ENCODE measurements around the gene RPL39L.

Gene RPL39L

DNA sequence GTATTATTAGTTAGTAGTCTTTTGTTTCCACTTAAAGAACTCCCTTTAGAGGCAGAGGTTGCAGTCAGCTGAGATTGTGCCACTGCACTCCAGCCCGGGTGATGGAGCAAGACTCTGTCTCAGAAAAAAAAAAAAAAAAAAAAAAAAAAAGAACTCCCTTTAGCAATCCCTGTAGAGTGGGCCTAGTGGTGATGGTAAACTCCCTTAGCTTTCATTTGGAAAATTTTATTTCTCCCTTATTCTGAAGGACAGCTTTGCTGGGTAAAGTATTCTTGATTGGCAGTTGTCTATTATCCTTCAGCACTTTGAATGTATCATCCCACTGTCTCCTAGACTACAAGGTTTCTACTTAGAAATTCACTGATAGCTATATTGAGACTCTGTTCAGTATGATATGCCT lies 46.0 kb downstream of the RPL39L start:
- no peak for DNase-seq (ENCODE audit: low read depth)

DNA sequence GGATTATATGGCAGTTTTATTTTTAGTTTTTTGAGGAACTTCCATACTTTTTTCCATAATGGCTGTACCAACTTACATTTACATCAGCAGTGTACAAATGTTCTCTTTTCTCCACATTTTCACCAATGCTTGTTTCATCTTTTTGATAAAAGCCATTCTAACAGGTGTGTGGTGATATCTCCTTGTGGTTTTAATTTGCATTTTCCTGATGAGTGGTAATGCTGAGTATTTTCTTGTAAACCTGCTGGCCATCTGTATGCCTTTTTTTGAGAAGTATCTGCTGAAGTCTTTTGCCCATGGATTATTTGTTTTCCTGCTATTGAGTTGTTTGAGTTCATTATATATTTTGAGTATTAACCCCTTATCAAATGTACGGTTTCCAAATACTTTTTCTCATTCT lies 50.6 kb downstream of the RPL39L start:
- DNase-seq (ENCODE audit: low read depth): no peak

DNA sequence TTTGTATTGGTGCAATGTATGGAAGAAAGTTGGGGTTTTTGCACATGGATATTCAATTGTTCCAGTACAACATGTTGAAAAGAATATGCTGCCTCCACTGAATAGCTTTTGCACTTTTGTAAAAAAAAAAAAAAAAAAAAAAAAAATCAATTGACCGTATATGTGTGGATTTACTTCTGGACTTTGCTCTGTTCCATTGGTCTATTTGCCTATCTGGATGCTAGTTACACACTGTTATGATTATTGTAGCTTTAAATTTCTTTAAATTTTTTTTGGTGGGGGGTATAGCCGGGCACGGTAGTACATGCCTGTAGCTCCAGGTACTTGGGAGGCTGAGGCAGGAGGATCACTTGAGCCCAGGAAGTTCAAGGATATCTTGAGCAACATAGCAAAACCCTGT lies 52.5 kb downstream of the RPL39L start:
- no peak for DNase-seq (ENCODE audit: low read depth)

DNA sequence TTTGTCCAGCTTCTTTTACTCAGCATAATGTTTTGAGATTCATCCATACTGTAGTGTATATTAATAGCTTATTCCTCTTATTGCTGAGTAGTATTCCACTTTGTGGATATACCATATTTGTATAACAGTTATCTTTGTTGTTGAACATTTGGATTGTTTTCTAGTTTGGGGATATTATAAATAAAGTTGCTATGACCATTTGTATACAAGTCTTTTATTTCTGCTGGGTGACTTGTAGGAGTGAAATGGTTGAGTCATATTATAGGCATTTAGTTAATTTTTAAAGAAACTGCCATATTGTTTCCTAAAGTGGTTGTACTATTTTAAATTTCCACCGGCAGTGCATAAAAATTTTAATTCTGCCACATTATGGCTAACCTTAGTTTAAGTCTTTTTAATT lies 53.4 kb downstream of the RPL39L start:
- no peak for DNase-seq (ENCODE audit: low read depth)

DNA sequence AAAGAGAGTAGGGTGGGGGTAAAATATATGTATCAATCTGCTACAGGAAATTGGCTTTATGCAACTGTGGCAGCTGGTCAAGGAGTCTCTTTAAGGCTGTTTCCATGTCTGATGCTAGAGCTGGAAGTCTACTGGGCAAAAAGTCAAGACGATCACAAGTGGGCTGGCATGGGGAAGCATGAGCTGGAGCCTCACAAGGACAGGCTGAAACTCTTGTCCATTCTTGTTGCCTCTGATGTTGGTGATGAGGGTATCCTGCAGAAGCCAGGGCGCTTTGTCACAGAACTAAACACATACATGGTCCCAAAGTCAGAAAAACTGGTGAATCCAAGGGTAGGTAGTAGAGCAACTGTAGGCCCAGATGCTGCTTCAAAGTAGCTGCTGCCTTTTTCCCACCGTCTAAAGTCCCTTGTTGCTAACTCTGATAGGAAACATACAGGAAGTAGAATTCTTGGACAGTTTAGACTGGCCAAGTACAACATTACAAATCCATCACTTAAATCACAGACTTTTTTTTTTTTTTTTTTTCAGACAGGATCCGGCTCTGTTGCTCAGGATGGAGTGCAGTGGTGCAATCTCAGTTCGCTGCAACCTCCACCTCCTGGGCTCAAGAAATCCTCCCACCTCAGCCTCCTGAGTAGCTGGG lies 54.2 kb downstream of the RPL39L start:
- no peak for DNase-seq (ENCODE audit: low read depth)

DNA sequence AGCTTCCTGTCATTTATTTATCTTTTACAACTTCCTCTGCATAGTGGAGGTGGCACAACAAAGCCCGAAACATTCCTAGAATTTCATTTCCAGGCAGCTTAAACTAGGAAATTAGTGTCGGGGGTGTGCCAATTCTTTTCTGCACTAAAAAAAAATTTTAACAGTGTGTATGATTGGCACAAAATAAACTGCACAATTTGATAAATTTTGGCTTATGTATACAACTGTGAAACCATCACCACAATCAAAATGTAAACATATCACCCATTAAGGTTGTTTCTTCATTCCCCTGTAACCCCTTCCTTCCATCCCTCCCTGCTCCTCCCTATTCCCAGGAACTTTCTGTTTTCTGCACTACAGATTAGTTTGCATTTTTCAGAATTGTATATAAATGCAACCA lies 54.7 kb downstream of the RPL39L start:
- DNase-seq (ENCODE audit: low read depth): no peak

DNA sequence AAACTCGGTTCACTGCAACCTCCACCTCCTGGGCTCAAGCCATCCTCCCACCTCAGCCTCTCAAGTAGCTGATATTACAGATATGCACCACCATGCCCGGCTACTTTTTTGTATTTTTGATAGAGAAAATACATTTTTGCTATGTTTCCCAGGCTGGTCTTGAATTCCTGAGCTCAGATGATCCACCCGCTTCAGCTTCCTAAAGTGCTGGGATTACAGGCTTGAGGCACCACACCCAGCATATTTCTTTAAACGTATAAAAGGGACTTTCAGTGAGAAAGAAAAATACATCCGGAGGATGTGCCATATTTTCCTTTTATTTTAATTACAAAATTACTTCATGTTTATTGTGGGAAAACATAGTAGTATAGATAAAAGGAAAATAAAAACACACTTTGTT lies 55.2 kb downstream of the RPL39L start:
- DNase-seq (ENCODE audit: low read depth): no peak

DNA sequence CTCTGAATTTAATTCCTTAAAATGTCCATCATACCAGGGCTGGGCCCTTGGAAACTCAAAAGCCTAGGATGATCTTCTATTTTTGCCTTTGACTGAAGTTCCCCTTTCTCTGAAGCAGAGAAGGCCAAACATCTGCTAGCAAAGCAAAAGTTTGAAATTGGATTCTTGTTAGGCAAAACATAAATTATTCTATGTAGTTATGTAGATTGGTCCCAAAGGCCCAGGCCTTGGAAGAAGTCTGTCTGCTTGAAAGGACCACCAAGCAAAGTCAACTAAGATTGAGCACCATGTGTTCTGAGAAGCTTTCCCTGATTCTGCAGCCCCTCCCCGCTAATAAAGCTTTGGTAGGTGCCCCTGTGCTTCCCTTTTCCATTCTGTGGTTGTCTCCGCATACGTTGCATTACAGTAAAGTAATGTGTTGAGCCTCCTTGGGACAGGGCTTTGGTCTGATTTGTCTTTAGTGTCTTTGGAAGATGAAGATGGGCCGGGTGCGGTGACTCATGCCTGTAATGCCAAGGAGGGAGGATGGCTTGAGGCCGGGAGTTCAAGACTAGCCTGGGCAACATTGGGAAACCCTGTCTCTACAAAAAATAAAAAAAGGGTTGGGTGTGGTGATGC lies 56.4 kb downstream of the RPL39L start:
- DNase-seq (ENCODE audit: low read depth): no peak

DNA sequence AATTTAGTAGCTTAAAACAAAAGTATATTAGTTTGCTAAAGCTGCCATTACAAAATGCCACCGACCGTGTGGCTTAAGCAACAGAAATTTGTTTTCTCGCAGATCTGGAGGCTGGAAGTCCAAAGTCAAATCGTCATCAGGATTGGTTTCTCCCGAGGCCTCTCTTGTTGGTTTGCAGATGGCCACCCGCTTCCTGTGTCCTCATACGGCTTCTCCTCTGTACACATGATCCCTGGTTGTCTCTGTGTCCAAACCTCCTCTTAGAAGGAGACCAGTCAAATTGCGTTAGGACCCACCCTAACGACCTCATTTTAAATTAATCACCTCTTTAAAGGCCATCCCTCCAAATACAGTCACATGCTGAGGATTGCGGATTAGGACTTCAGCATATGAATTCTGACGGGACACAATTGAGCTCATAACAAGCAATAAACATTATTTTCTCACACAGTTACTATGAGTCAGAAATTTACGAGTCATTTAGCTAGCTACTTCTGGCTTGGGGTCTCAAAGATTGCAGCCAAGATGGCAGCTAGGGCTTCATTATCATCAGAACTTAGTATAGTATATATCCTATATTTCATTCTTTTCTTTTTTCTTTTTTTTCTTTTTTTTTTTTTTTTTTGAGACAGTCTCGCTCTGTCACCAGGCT lies 58.4 kb downstream of the RPL39L start:
- no peak for DNase-seq (ENCODE audit: low read depth)

DNA sequence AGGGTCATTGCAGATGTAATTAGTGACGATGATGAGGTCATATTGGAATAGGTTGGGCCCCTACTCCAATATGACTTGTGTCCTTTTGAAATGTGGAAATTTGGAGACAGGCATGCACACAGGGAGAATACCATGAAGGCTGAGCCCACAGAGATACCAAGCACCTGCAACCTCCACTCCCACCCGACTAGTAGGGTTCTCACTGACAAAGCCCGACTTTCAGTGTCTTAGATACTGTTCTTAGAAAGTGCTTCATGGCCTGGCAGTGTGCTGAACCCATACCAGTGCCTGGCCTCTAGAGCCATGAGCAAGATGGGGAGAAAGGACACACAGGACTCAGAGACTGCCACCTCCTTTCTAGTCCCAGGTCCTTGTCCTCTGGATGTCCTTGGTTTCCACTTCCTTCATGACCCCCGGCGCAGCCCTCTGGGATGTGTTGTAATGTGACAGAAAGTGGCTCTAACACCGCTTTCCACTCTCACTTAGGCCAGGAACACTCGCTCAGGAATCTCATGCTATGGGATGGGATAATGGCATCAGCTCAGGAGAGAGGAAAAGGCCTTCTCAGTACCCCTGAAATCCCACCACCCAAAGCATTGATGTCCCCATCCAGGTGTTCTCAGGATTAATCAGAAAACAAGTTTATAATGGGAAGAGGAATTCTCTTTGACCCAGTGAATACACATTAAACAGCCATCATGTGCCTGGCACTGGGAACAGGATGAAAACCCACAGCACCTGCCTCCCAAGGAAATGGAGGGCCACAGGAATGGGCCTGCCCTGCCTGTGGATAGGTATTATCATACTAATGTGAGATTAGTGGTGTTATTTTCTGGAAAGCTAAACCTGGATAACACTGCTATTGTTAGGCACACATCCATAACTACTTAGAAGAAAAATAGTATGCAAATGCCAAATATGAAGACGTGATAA lies 59.9 kb downstream of the RPL39L start:
- no peak for DNase-seq (ENCODE audit: low read depth)

DNA sequence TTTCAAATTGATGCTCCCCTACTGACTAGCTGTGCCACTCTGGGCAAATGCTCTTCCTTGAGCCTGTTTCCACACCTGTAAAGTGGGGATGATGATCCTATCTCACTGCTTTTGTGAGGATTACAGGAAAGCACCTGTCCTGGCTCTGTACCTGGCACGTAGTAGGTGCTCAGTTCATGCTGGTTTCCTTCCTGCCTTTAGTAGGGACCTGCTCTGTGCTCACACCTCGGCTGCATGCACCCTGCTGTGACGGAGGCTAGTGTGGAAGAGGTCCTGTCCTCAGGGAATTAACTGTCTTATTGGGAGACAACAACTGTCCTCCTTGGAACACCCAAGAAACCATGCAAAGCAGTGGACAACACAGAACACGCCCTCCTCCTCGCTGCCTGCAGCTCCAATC lies 61.8 kb downstream of the RPL39L start:
- no peak for DNase-seq (ENCODE audit: low read depth)

DNA sequence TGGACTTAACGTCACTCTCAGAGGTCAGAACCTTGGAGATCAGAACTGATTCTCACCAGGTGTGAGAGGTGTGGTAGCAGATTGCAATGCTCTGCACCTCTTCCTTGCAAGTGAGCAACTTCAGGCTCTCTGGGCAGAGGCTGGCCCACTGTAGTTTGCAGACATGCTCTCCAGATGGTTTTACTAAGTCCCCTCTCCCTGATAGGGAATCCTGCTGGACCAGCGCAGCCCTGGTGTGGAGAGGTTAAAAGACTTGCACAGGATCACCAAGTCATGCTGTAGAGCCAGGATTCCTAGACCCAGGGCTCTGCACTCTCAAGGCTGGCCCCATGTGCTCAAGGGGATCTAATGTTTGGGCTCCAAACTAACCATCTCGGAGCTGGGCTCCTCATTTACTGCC lies 62.2 kb downstream of the RPL39L start:
- DNase-seq (ENCODE audit: low read depth): no peak

DNA sequence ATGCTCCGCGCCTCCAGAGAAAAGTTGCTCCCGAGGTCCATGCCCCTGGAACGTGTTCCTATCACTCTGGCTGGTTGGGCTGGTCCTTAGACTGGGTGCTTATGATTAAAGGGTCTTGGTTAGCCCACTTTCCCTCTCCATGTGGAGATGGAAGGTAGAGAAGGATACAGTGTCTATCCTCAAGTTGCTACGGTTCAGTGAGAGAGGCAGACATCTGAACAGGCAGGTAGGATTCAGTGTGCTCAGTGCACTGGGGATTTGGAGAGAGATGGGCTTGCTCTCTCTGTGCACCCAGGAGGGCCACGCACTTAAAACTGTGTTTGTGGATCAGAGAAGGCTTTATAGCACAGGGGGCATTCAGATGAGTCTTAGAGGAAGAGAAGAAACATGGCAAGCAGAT lies 63.0 kb downstream of the RPL39L start:
- no peak for DNase-seq (ENCODE audit: low read depth)

DNA sequence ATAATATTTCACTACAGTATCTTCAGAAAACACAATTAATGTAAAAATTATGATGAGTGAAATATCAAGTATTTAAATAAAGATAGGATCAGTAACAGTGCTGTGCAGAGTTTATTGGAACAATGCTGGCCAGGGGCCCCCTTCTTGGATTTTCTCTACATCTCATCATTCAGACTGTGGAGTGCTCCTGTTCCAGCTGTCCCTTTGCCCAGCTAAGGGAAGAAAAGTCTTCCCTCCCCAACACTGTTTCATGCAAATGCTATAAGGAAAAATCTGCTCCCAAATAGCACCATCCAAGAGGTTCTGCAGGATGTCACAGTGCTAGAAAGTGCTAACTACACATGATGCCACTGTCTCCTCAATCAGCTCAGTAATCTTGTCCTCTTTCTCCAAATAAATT lies 64.5 kb downstream of the RPL39L start:
- DNase-seq (ENCODE audit: low read depth): no peak

DNA sequence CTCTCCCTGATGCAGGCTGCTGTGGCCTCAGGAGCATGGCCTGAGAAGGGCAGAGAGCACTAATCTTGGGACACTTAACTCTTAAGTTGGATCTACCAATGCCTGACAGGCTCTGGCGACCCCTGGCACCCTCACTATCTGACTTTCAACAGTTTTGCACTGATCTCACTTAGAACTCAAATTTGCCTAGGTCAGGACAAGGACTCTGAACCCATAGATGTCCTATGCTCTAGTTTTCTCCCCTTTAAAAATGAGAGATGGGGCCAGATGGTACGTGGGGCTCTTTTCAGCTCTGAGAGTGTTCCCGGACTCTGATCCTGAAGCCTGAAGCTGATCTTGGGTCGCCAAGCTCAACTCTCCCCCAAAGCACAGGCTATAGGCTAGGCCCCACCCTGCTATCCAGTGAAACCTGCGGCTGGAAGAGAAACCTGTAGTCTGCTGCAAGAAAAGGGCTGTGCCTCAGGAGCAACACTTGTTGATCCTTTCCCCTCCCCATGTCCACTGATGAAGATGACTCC lies 65.7 kb downstream of the RPL39L start:
- no peak for DNase-seq (ENCODE audit: low read depth)

DNA sequence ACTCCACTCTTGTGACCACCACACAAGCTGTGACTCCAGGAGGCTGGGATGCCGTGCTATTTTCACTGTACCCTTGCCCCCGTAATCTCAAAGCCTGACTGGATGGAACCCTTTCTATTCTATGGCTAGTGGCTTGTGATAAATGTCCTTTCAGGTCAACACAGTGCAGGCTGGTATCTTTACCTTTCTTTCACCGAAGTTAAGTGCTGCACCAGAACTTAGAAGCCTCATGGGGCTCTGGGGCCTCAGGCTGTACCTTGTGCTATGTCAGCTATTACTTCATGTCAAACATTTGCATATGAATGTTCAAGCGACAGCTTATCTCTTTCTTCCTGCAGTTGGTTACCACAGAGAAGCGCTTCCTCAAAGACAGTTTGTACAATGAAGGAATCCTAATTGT lies 66.8 kb downstream of the RPL39L start:
- DNase-seq (ENCODE audit: low read depth): no peak

DNA sequence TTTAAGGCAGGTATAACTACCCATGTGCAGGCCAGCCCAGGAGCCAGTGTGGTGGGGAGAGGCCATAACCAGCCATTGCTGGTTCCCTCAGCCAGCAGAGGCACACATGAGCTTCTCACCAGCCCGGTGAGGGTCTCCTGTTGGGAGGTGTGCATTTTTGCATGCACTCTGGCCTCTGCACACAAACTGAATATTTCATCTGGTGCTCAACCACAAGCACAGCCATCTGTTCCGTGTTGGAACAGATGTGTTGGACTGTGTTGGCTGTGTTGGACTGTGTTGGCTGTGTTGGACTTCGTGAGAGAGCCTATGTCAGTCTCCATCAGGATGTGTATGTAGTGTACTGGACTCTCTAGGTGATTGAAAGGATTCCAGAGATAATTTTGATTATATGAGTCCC lies 67.2 kb downstream of the RPL39L start:
- DNase-seq (ENCODE audit: low read depth): no peak

Data from activated T-cell treated with anti-CD3 and anti-CD28 coated beads for 24 hours (primary cell).